Spleen (tissue), 7 donors: ENCODE results near the gene ZNF639.

Experiments used
- CTCF ChIP-seq, 11 experiments: fragments of 200-600 bp in 7 of 11; fragments of 450-650 bp in 4 of 11; sonication (generic) in 4 of 11; IDR thresholded peaks in 8 of 11; conservative IDR thresholded peaks in 3 of 11; 1 replicate in 7 of 11; 2 replicates in 4 of 11; pipeline versions ENCODE4 v1.4.0 to v1.8.0; 2016 to 2021; ENCODE audit warnings: antibody characterized with exemption in 11 of 11, inconsistent platforms in 4 of 11, mild to moderate bottlenecking in 1 of 11
- POLR2A ChIP-seq, 3 donors: fragments of 450-650 bp; IDR thresholded peaks; one replicate each; pipeline ENCODE4 v1.5.1; 2017; ENCODE audit warnings: antibody characterized with exemption in 3 of 3, mild to moderate bottlenecking in 1 of 3
- donor health status: DM: no; HTN: no; CAD: no; lungs with moderate emphysema.
- donor health status: DM: no; HTN: no; CAD: no.
- donor health status: DM: no; HTN: no; CAD: no.

- TF ChIP-seq POLR2A (IDR thresholded peaks at IDR 0.05) = no peak
- TF ChIP-seq CTCF (IDR thresholded peaks at IDR 0.05 in 8 of 11, conservative IDR thresholded peaks at IDR 0.05 in 3 of 11) = no peak
Measured at GRCh38 chr3:179309225-179310078, 13.4 kb upstream of the ZNF639 start.
